ENCODE results near the gene PLPPR4. TPM values are rescaled to one million over a fixed set of nuclear protein-coding genes. Genes with fewer than 3 reads are reported as not detected.

The PLPPR4 gene
- total RNA-seq, 1 experiment from 2014 or later: not detected

DNA sequence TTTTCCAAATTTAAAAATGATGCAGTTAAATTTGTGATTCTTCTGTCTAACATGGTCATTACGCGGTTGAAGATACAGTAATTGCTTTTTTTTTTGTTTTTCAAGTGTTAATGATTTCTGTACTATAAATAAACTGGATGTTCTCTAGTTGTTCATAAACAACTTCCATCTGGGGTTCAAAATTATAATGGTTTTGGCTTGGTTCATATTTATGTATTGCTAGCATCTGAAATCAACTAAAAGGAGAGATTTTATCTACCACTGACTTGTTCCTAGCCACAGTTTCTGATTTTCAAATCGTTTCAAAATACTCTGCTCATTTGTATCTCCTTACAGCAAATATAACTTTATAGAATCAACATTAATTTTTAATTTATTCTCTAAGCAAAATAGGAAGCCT is 35.2 kb upstream of the PLPPR4 start:
- Mint-ChIP-seq H3K27ac (ENCODE audit: low read depth, unreplicated experiment) (no peak overlapping the region), H3K4me3 (ENCODE audit: unreplicated experiment) (no peak overlapping the region), H3K36me3 (ENCODE audit: insufficient read depth, unreplicated experiment) (no peaks in the 10 kb centered on the region), H3K9me3 (ENCODE audit: unreplicated experiment) (no peaks in the 10 kb centered on the region), H3K27me3 (ENCODE audit: insufficient read depth, unreplicated experiment) (no peaks in the 10 kb centered on the region), H3K4me1 (ENCODE audit: insufficient read depth, unreplicated experiment) (no peaks in the 10 kb centered on the region)
- intact Hi-C loops (cut with micrococcal nuclease): no loop called here
- TF ChIP-seq, protein P1, sequence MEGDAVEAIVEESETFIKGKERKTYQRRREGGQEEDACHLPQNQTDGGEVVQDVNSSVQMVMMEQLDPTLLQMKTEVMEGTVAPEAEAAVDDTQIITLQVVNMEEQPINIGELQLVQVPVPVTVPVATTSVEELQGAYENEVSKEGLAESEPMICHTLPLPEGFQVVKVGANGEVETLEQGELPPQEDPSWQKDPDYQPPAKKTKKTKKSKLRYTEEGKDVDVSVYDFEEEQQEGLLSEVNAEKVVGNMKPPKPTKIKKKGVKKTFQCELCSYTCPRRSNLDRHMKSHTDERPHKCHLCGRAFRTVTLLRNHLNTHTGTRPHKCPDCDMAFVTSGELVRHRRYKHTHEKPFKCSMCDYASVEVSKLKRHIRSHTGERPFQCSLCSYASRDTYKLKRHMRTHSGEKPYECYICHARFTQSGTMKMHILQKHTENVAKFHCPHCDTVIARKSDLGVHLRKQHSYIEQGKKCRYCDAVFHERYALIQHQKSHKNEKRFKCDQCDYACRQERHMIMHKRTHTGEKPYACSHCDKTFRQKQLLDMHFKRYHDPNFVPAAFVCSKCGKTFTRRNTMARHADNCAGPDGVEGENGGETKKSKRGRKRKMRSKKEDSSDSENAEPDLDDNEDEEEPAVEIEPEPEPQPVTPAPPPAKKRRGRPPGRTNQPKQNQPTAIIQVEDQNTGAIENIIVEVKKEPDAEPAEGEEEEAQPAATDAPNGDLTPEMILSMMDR (IDR thresholded peaks at IDR 0.05; ENCODE audit: unreplicated experiment): no peak
- ChIA-PET CTCF (no interaction called here), POLR2A (no interaction called here)
- DNase-seq (ENCODE audit: unreplicated experiment): no peak
- BruUV-seq (replicated peaks): no TSS peak

DNA sequence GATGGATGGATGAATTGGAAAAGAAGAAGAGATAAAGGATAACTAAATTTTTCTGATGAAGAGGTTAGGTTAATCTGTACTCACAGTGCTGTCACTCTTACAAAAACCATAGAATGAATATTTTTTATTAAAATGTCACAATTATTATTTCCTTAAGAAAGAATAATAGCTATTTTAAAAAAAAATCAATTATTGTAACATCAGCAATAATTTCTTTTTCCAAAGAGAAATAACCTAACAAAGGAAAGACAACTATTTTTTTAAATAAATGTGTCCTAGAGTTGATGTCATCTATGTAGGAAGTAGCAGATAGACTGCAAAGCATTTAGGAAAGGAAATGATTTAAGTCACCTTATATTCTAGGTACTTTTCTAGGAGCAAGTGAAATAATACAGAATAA is 33.6 kb upstream of the PLPPR4 start:
- TF ChIP-seq, protein P1 (IDR thresholded peaks at IDR 0.05; ENCODE audit: unreplicated experiment): no peak
- H3K27me3 Mint-ChIP-seq (ENCODE audit: insufficient read depth, unreplicated experiment): no peaks in the 10 kb centered on the region
- no peaks in the 10 kb centered on the region for H3K4me1 Mint-ChIP-seq (ENCODE audit: insufficient read depth, unreplicated experiment)
- ChIA-PET CTCF (interaction anchor here (0.6 kb wide), 1 partner anchor 238 kb away, joined by 3 read pairs; no protein-coding TSS in a partner anchor), POLR2A (no interaction called here)
- no peak overlapping the region for H3K27ac Mint-ChIP-seq (ENCODE audit: low read depth, unreplicated experiment)
- H3K36me3 Mint-ChIP-seq (ENCODE audit: insufficient read depth, unreplicated experiment): no peaks in the 10 kb centered on the region
- intact Hi-C loops (cut with micrococcal nuclease): no loop called here
- no peak overlapping the region for H3K4me3 Mint-ChIP-seq (ENCODE audit: unreplicated experiment)
- no TSS peak for BruUV-seq (replicated peaks)
- no peak for DNase-seq (ENCODE audit: unreplicated experiment)
- no peaks in the 10 kb centered on the region for H3K9me3 Mint-ChIP-seq (ENCODE audit: unreplicated experiment)

DNA sequence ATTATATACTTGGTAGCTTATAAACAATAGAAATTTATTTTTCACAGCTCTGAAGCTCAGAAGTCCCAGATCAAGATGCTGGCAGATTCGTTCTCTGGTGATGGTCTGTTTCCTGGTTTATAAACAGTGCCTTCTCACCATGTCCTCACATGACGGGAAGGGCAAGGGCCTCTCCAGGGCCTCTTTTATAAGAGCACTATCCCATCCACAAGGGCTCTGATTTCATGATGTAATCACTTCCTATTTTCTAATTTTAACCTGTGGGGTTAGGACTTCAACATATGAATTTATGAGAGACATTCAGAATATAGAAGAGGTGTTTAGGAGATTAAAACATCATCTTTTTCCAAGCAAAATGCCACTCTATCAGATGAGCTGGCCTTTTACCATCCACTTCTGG is 32.1 kb upstream of the PLPPR4 start:
- TF ChIP-seq, protein P1 (IDR thresholded peaks at IDR 0.05; ENCODE audit: unreplicated experiment): no peak
- no peaks in the 10 kb centered on the region for H3K27me3 Mint-ChIP-seq (ENCODE audit: insufficient read depth, unreplicated experiment)
- DNase-seq (ENCODE audit: unreplicated experiment): no peak
- no peaks in the 10 kb centered on the region for H3K9me3 Mint-ChIP-seq (ENCODE audit: unreplicated experiment)
- BruUV-seq (replicated peaks): no TSS peak
- no peaks in the 10 kb centered on the region for H3K36me3 Mint-ChIP-seq (ENCODE audit: insufficient read depth, unreplicated experiment)
- no peaks in the 10 kb centered on the region for H3K4me1 Mint-ChIP-seq (ENCODE audit: insufficient read depth, unreplicated experiment)
- intact Hi-C loops (cut with micrococcal nuclease): no loop called here
- H3K4me3 Mint-ChIP-seq (ENCODE audit: unreplicated experiment): no peak overlapping the region
- H3K27ac Mint-ChIP-seq (ENCODE audit: low read depth, unreplicated experiment): no peak overlapping the region
- POLR2A ChIA-PET: interaction anchor here (1.3 kb wide), 1 partner anchor 18 kb away, joined by 4 read pairs; no protein-coding TSS in a partner anchor
- CTCF ChIA-PET: no interaction called here

DNA sequence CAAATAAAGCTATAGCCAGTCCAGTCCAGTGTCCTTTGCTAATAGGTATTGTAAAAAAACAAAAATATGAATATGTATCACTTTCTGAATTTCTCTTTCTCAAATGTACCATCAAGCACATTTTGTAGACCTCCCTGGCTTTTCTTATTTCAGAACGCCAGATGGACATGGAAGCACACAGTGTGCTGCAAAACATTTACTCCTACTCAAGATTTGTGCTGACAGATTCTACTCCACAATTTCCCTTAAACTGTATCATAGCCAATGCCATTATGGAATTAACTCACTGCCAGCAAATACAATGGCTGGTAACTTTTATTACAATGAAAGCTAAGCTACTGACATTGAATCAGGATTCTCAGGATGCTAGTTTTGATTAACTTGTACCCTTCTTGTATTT is 30.8 kb upstream of the PLPPR4 start:
- no peak overlapping the region for H3K4me3 Mint-ChIP-seq (ENCODE audit: unreplicated experiment)
- intact Hi-C loops (cut with micrococcal nuclease): no loop called here
- H3K9me3 Mint-ChIP-seq (ENCODE audit: unreplicated experiment): no peaks in the 10 kb centered on the region
- H3K4me1 Mint-ChIP-seq (ENCODE audit: insufficient read depth, unreplicated experiment): no peaks in the 10 kb centered on the region
- no peaks in the 10 kb centered on the region for H3K36me3 Mint-ChIP-seq (ENCODE audit: insufficient read depth, unreplicated experiment)
- POLR2A ChIA-PET: no interaction called here
- CTCF ChIA-PET: interaction anchor here (0.7 kb wide), 1 partner anchor 440 kb away, joined by 3 read pairs; no protein-coding TSS in a partner anchor
- no TSS peak for BruUV-seq (replicated peaks)
- TF ChIP-seq, protein P1 (IDR thresholded peaks at IDR 0.05; ENCODE audit: unreplicated experiment): no peak
- no peak overlapping the region for H3K27ac Mint-ChIP-seq (ENCODE audit: low read depth, unreplicated experiment)
- H3K27me3 Mint-ChIP-seq (ENCODE audit: insufficient read depth, unreplicated experiment): no peaks in the 10 kb centered on the region
- DNase-seq (ENCODE audit: unreplicated experiment): no peak
